Head of caudate nucleus (tissue), 42 donors: ENCODE results near the gene SEC11C.

Experiments used
- DNase-seq, 42 donors: peaks; one replicate each; pipeline versions ENCODE4 v3.0.0 to v3.0.0-alpha.2; 2020 to 2021; ENCODE audit warnings: mixed read lengths in 7 of 42
- intact Hi-C: fragments of 100-400 bp; cut with DNase I; formaldehyde crosslinking; loops from one replicate; pipeline ENCODE4 v1.15.0; 2022

SEC11C gene

DNA sequence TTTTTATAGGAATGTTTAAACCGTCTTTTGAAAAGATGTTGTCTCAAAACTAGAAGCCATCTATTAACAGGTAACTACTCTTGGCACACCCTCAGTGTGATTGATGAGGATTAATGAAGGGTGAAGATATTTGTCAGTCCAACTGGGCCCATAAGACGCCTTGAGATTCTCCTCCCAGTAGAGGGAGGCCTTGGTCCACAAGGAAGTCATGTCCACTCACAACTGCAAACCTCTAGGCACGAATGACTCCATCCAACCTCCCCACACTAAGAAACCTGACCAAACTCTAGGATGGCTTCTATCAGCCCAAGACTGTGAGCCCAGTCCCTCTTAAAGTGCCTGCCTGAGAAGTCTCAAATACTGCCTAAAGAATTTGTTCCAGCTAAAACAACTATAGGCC, 61.1 kb downstream of the SEC11C start:
- no peak for DNase-seq
- intact Hi-C loops, result no loop called here

DNA sequence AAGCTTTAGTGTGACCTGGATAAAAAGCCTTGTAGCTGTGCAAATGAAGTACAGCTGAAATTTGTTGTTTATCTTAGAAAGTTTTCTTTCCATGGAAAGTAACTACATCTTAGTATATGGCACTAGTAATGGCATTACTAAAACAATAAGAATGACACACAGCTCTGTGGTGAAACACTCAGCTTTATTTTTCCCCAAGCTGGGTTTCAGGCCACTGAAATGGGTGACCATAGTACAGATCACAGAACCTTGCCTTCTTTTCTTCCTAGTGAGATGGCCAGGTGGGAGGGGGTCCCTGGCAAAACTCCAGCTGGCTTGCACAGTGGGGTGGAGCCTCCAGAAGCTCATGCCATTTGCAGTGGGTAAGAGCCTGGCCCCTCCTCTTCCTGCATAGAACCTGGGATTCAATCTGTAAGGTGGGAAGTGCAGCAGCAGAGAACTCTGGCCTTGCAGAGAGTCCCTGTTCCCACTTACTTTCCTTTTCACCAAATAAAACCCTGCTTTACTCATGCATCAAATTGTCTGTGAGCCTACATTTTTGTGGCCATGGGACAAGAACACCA, 62.7 kb downstream of the SEC11C start:
- intact Hi-C loops, result no loop called here

DNA sequence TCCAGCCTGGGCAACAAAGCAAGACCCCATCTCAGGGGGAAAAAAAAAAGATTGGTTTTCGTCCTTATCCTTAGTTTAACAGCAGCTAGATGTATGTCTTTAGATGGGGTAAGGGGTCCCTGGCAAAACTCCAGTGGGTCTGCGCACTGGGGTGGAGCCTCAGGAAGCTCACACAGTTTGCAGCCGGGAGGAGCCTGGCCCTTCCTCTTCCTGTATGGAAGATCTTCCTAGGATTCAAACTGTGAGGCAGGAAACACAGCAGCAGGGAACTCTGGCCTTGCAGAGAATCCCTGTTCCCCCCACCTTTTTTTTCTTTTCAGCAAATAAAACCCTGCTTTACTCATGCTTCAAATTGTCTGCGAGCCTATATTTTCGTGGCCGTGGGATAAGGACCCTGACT, 67.8 kb downstream of the SEC11C start:
- no peak for DNase-seq
- intact Hi-C loops, result no loop called here

More for the DNA sequence above, 62.7 kb downstream of the SEC11C start:
- no peak for DNase-seq
